Chondrocyte (in vitro differentiated cells): ENCODE results near the gene AEN. TPM values are rescaled to one million over a fixed set of nuclear protein-coding genes. Genes with fewer than 3 reads are reported as not detected.

Experiments
- DNase-seq: peaks from one replicate; pipeline ENCODE4 v3.0.0; 2021; ENCODE audit warnings: mixed read lengths, low spot score
- H3K27ac Mint-ChIP-seq: one replicate; pipeline ENCODE4 v1.8.0; 2021; ENCODE audit warnings: mild to moderate bottlenecking, moderate library complexity, mixed read lengths; ENCODE audit not compliant: unreplicated experiment
- H3K27me3 Mint-ChIP-seq: 2 replicates; pipeline ENCODE4 v1.8.0; 2021; ENCODE audit warnings: low read depth, mixed read lengths
- H3K36me3 Mint-ChIP-seq: 2 replicates; pipeline ENCODE4 v1.8.0; 2021; ENCODE audit warnings: low read depth, mixed read lengths
- H3K4me1 Mint-ChIP-seq: 2 replicates; pipeline ENCODE4 v1.8.0; 2021; ENCODE audit warnings: low read depth, mild to moderate bottlenecking, mixed read lengths
- H3K4me3 Mint-ChIP-seq: one replicate; pipeline ENCODE4 v1.8.0; 2021; ENCODE audit warnings: mild to moderate bottlenecking, moderate library complexity, mixed read lengths; ENCODE audit not compliant: unreplicated experiment
- H3K9me3 Mint-ChIP-seq: 2 replicates; pipeline ENCODE4 v1.8.0; 2021; ENCODE audit warnings: low read depth, mixed read lengths
- total RNA-seq: library from RNA; stranded (reverse); gene quantifications from 3 replicates; pipeline ENCODE4 v1.2.1, GENCODE V29; 2021
- TF ChIP-seq, protein P1 (sequence below): fragments of 200-600 bp; sonication (generic); IDR thresholded peaks from 2 replicates; pipeline ENCODE4 v1.5.0; 2021; ENCODE audit warnings: antibody characterized with exemption, mild to moderate bottlenecking, moderate library complexity

Gene AEN
- total RNA-seq, 1 donor from 2014 or later, result 30.2 TPM

DNA sequence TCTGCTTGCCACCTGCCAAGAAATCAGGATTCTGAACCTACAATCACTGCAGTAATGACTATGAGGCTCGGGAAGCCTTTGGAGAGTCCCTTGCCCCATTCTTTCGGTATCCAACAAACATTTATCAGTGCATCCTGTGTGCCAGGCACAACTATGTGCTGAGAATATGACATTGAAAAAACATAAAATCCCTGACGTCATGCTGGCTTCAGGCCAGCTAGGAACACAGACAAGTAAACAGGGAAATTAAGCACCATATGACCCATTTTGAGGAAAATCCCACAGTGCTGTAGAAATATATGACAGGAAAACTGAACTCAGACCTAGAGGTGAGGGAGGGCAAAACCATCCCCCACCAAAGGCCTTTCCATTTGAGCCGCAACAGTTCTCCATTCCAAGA is 40.6 kb upstream of the AEN start:
- H3K9me3 Mint-ChIP-seq, result no peaks in the 10 kb centered on the region
- no peak overlapping the region for H3K4me3 Mint-ChIP-seq
- no peak overlapping the region for H3K27ac Mint-ChIP-seq
- no peak for DNase-seq
- peaks cover 2% of the 10 kb centered on the region for H3K36me3 Mint-ChIP-seq
- TF ChIP-seq, protein P1, sequence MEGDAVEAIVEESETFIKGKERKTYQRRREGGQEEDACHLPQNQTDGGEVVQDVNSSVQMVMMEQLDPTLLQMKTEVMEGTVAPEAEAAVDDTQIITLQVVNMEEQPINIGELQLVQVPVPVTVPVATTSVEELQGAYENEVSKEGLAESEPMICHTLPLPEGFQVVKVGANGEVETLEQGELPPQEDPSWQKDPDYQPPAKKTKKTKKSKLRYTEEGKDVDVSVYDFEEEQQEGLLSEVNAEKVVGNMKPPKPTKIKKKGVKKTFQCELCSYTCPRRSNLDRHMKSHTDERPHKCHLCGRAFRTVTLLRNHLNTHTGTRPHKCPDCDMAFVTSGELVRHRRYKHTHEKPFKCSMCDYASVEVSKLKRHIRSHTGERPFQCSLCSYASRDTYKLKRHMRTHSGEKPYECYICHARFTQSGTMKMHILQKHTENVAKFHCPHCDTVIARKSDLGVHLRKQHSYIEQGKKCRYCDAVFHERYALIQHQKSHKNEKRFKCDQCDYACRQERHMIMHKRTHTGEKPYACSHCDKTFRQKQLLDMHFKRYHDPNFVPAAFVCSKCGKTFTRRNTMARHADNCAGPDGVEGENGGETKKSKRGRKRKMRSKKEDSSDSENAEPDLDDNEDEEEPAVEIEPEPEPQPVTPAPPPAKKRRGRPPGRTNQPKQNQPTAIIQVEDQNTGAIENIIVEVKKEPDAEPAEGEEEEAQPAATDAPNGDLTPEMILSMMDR, result no peak
- H3K27me3 Mint-ChIP-seq, result no peaks in the 10 kb centered on the region
- H3K4me1 Mint-ChIP-seq, result no peaks in the 10 kb centered on the region

DNA sequence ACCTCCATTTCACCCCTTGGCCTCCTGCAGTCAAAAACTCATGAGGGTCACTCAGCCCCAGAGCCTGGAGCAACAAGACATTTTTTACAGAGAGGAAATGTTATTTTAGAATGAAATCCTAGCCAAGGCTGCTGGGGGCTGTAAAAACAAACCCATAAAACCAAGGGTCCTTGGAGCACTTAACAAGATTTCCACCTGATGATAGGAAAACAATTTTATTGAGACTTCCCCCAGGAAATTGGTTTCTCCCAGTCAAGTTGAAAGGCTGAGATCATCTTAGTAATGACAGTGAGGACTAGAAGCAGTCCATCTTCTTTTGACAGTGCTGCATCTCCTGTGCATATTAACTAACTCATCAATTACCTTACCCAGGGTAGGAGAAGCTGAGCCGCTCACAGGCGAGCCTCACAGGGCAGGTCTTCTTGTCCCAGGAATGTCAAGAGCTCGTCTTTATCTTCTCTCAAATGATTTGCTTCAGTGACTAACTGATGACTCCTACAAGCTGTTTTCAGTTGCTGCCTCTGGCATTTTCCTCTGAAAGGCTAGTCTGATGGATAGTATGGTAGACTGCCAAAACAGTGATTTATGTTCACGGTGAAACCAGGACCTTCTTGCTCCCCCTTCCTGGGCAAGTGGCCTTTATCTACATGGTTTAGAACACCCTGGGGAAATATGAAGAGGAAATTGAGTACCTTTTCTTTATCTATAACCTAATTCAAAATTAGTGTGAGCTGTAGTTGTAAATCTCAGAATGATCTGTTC is 34.6 kb upstream of the AEN start:
- no peaks in the 10 kb centered on the region for H3K27me3 Mint-ChIP-seq
- H3K4me3 Mint-ChIP-seq, result no peak overlapping the region
- peaks cover 10% of the 10 kb centered on the region for H3K4me1 Mint-ChIP-seq
- TF ChIP-seq, protein P1, result no peak
- H3K9me3 Mint-ChIP-seq, result no peaks in the 10 kb centered on the region
- H3K36me3 Mint-ChIP-seq, result peaks cover 2% of the 10 kb centered on the region
- no peak for DNase-seq
- no peak overlapping the region for H3K27ac Mint-ChIP-seq

DNA sequence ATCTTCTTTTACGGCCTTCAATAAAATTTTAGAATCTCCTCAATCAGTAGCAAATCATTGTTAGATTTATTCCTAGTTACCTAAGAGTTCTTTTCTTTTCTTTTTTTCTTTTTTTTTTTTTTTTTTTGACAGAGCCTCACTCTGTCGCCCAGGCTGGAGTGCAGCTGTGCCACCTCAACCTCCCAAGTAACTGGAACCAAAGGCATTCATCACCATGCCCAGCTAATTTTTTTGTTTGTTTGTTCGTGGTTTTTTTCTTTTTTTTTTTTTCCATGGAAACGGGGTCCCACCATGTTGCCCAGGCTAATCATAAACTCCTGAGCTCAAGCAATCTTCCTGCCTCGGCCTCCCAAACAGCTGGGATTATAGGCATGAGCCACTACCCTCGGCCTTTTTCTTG is 30.4 kb upstream of the AEN start:
- DNase-seq, result no peak
- Mint-ChIP-seq H3K4me3 (no peak overlapping the region), H3K27ac (no peak overlapping the region), H3K27me3 (peaks cover 14% of the 10 kb centered on the region), H3K9me3 (no peaks in the 10 kb centered on the region), H3K4me1 (peaks cover 9% of the 10 kb centered on the region), H3K36me3 (no peaks in the 10 kb centered on the region)
- TF ChIP-seq, protein P1, result no peak

DNA sequence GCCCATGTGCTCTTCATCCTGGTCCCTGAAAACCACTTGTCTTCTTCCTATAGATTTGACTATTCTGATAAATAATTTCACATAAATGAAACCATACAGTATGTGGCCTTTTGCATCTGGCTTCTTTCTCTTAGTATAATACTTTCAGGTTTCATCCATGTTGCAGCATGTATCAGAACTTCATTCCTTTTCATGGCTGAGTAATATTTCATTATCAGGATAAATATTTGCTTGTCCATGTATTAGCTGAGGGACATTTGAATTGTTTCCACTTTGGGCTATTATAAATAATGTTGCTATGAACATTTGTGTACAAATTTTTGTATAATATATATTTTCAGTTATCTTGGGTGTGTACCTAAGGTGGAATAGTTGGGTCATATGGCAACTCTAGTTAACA is 29.8 kb upstream of the AEN start:
- H3K27ac Mint-ChIP-seq, result no peak overlapping the region
- no peak overlapping the region for H3K4me3 Mint-ChIP-seq

DNA sequence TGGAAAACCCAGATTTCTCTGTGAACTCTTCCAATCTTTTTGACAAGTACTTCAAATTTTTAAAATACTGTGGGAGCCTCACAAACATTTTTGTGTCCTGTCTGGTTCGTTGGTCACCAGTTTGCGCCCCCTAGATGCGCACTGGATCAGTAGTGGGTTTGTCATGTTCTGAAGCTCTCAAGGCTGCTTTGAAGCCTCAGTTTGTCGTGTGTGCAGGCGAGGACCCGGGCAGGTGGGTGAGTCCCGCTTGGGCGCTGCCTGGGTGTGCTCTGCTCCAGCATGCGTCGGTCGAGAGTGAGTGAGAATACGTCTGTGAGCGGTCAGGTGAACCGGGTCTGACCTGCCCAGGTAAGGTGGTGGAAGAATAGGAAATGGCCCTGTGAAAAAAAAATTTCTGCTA is 17.3 kb upstream of the AEN start:
- H3K36me3 Mint-ChIP-seq, result peaks cover 5% of the 10 kb centered on the region
- TF ChIP-seq, protein P1, result no peak
- no peak for DNase-seq
- no peak overlapping the region for H3K4me3 Mint-ChIP-seq
- H3K4me1 Mint-ChIP-seq, result peaks cover 20% of the 10 kb centered on the region
- no peaks in the 10 kb centered on the region for H3K9me3 Mint-ChIP-seq
- H3K27ac Mint-ChIP-seq, result no peak overlapping the region
- peaks cover 63% of the 10 kb centered on the region for H3K27me3 Mint-ChIP-seq

More for the DNA sequence above, 29.8 kb upstream of the AEN start:
- Mint-ChIP-seq H3K4me1 (peaks cover 3% of the 10 kb centered on the region), H3K27me3 (peaks cover 14% of the 10 kb centered on the region), H3K36me3 (no peaks in the 10 kb centered on the region), H3K9me3 (no peaks in the 10 kb centered on the region)
- DNase-seq, result no peak
- TF ChIP-seq, protein P1, result no peak
